Brain microvascular endothelial cell (primary cell): ENCODE results near the gene EP400.

ENCODE experiments used
- DNase-seq: peaks from one replicate; pipeline ENCODE4 v3.0.0-alpha.2; 2020
- H3K27ac ChIP-seq: fragments of 250-450 bp; sonication (Bioruptor Pico); 2 replicates; pipeline ENCODE4 v1.5.1; 2020; ENCODE audit warnings: mild to moderate bottlenecking, moderate library complexity
- H3K27me3 ChIP-seq: fragments of 250-450 bp; sonication (Bioruptor Pico); replicated peaks from 2 replicates; pipeline ENCODE4 v1.5.1; 2020; ENCODE audit warnings: mild to moderate bottlenecking
- H3K36me3 ChIP-seq: fragments of 250-450 bp; sonication (Bioruptor Pico); replicated peaks from 2 replicates; pipeline ENCODE4 v1.5.1; 2020; ENCODE audit warnings: mild to moderate bottlenecking
- H3K4me3 ChIP-seq: 2 replicates; pipeline ENCODE4 v1.5.1; 2011; ENCODE audit warnings: low read depth, mild to moderate bottlenecking, control low read depth, low read length, moderate library complexity
- CTCF ChIP-seq: IDR thresholded peaks from 2 replicates; pipeline ENCODE4 v1.5.1; 2011; ENCODE audit warnings: low read depth, mild to moderate bottlenecking, moderate library complexity, low read length, control low read depth, inconsistent platforms; ENCODE audit errors: missing control alignments
- in situ Hi-C: cut with HindIII; loops from 2 replicates; pipeline ENCODE4 v1.10.0; 2017; ENCODE audit warnings: low sequenced_read_pairs, low pct_ligation_motif_present

EP400 gene

GRCh38 chr12:131986361-131986760, 36.6 kb downstream of the EP400 start:
- no peaks in the 10 kb centered on the region for H3K27me3 ChIP-seq
- peaks cover 39% of the 10 kb centered on the region for H3K36me3 ChIP-seq
- no peak for DNase-seq
- no peak overlapping the region for H3K4me3 ChIP-seq
- TF ChIP-seq CTCF, result no peak
- H3K27ac ChIP-seq, result no peak overlapping the region
- in situ Hi-C loops, result loop anchor here (10.0 kb wide), 1 partner anchor 102 kb away; no protein-coding TSS in a partner anchor

GRCh38 chr12:131986910-131987309, 37.2 kb downstream of the EP400 start:
- H3K27me3 ChIP-seq, result no peaks in the 10 kb centered on the region
- peaks cover 35% of the 10 kb centered on the region for H3K36me3 ChIP-seq
- DNase-seq, result no peak
- H3K27ac ChIP-seq, result no peak overlapping the region
- H3K4me3 ChIP-seq, result no peak overlapping the region
- in situ Hi-C loops, result loop anchor here (10.0 kb wide), 1 partner anchor 102 kb away; no protein-coding TSS in a partner anchor
- no peak for TF ChIP-seq CTCF

- DNase-seq, result no peak
- no peak for TF ChIP-seq CTCF
- Histone ChIP-seq H3K4me3 (no peak overlapping the region), H3K27ac (no peak overlapping the region), H3K36me3 (peaks cover 32% of the 10 kb centered on the region), H3K27me3 (no peaks in the 10 kb centered on the region)
- in situ Hi-C loops, result loop anchor here (10.0 kb wide), 1 partner anchor 103 kb away; no protein-coding TSS in a partner anchor
Observed at GRCh38 chr12:131987552-131987951, 37.8 kb downstream of the EP400 start.

- no peak for DNase-seq
- H3K4me3 ChIP-seq, result no peak overlapping the region
- in situ Hi-C loops, result loop anchor here (10.0 kb wide), 1 partner anchor 103 kb away; no protein-coding TSS in a partner anchor
- H3K27ac ChIP-seq, result no peak overlapping the region
- no peak for TF ChIP-seq CTCF
- H3K36me3 ChIP-seq, result peaks cover 32% of the 10 kb centered on the region
- no peaks in the 10 kb centered on the region for H3K27me3 ChIP-seq
Observed at GRCh38 chr12:131988054-131988796, 38.5 kb downstream of the EP400 start.

GRCh38 chr12:131989021-131989420, 39.3 kb downstream of the EP400 start:
- in situ Hi-C loops, result loop anchor here (10.0 kb wide), 1 partner anchor 104 kb away; no protein-coding TSS in a partner anchor
- DNase-seq, result no peak
- H3K27ac ChIP-seq, result no peak overlapping the region
- H3K36me3 ChIP-seq, result peaks cover 35% of the 10 kb centered on the region
- TF ChIP-seq CTCF, result no peak
- no peak overlapping the region for H3K4me3 ChIP-seq
- no peaks in the 10 kb centered on the region for H3K27me3 ChIP-seq
